HG03108 (cell line): ENCODE results near the gene KRTAP12-4.
"Not testable (repeated sequence)": the region's sequence is repeated elsewhere in the genome, so short reads cannot be mapped to it uniquely, and the experiment has no call there.

Source experiments
- ATAC-seq: cut with Tn5 transposase; IDR thresholded peaks from one replicate; pipeline ENCODE4 v1.9.1; 2021; ENCODE audit warnings: moderate library complexity; ENCODE audit not compliant: unreplicated experiment

The KRTAP12-4 gene

GRCh38 chr21:44613386-44614155 lies 40.9 kb downstream of the KRTAP12-4 start:
- ATAC-seq, result no peak

GRCh38 chr21:44612669-44613229 lies 41.7 kb downstream of the KRTAP12-4 start:
- no peak for ATAC-seq

- no peak for ATAC-seq
Measured at GRCh38 chr21:44612029-44612486, 42.4 kb downstream of the KRTAP12-4 start, which contains the start of gene KRTAP10-8. KRTAP10-8 (plus strand) TSS chr21:44612079; CDS start chr21:44612101, 22 bp downstream.

GRCh38 chr21:44611551-44611950 lies 42.9 kb downstream of the KRTAP12-4 start:
- ATAC-seq, result no peak

- ATAC-seq, result not testable (repeated sequence)
Measured at GRCh38 chr21:44610157-44610843, 44.2 kb downstream of the KRTAP12-4 start.

- ATAC-seq, result no peak
Measured at GRCh38 chr21:44609193-44609592, 45.3 kb downstream of the KRTAP12-4 start.

GRCh38 chr21:44606495-44606894 lies 48.0 kb downstream of the KRTAP12-4 start:
- no peak for ATAC-seq
